Loucy (cell line): ENCODE results near the gene RHBDF1.

ENCODE experiments used
- H2AFZ ChIP-seq: fragments of 200-600 bp; sonication (generic); 2 replicates; pipeline ENCODE4 v1.6.0; 2016; ENCODE audit warnings: antibody characterized with exemption, mild to moderate bottlenecking, low read length, moderate library complexity
- H3F3A ChIP-seq: fragments of 200-600 bp; 2 replicates; pipeline ENCODE4 v1.6.0; 2016; ENCODE audit warnings: antibody characterized with exemption, low read depth, mild to moderate bottlenecking
- H3K27me3 ChIP-seq: fragments of 200-600 bp; sonication (generic); 2 replicates; pipeline ENCODE4 v1.6.1; 2014; ENCODE audit warnings: low read length, mild to moderate bottlenecking; ENCODE audit not compliant: insufficient read depth, poor library complexity, severe bottlenecking
- H3K36me3 ChIP-seq: fragments of 200-600 bp; sonication (generic); 2 replicates; pipeline ENCODE4 v1.6.1; 2016; ENCODE audit warnings: low read length; ENCODE audit not compliant: insufficient read depth
- H3K4me1 ChIP-seq: fragments of 200-600 bp; sonication (generic); 2 replicates; pipeline ENCODE4 v1.5.1; 2014; ENCODE audit warnings: low read length, mild to moderate bottlenecking; ENCODE audit not compliant: insufficient read depth, poor library complexity, severe bottlenecking
- H3K4me2 ChIP-seq: fragments of 200-600 bp; sonication (generic); 2 replicates; pipeline ENCODE4 v1.6.0; 2014; ENCODE audit warnings: antibody characterized with exemption, low read length, low read depth, mild to moderate bottlenecking; ENCODE audit not compliant: poor library complexity, severe bottlenecking
- H3K4me3 ChIP-seq: fragments of 200-600 bp; sonication (generic); 2 replicates; pipeline ENCODE4 v1.5.1; 2014; ENCODE audit warnings: low read length, mild to moderate bottlenecking, mixed read lengths; ENCODE audit not compliant: poor library complexity, severe bottlenecking
- H3K79me2 ChIP-seq: fragments of 200-600 bp; sonication (generic); 2 replicates; pipeline ENCODE4 v1.6.1; 2014; ENCODE audit warnings: low read length; ENCODE audit not compliant: insufficient read depth
- H3K9ac ChIP-seq: fragments of 200-600 bp; sonication (generic); 2 replicates; pipeline ENCODE4 v1.6.0; 2014; ENCODE audit warnings: mild to moderate bottlenecking, low read depth, low read length, moderate library complexity; ENCODE audit not compliant: poor library complexity, severe bottlenecking
- H3K9me2 ChIP-seq: fragments of 200-600 bp; sonication (generic); replicated peaks from 2 replicates; pipeline ENCODE4 v1.6.1; 2016; ENCODE audit warnings: low read depth, low read length, mixed read lengths
- H3K9me3 ChIP-seq: fragments of 200-600 bp; sonication (generic); 2 replicates; pipeline ENCODE4 v1.6.1; 2014; ENCODE audit warnings: mild to moderate bottlenecking, antibody characterized with exemption, low read length, low read depth; ENCODE audit not compliant: insufficient read depth
- H4K20me1 ChIP-seq: fragments of 200-600 bp; sonication (generic); 2 replicates; pipeline ENCODE4 v1.6.0; 2014; ENCODE audit warnings: antibody characterized with exemption, low read length, mild to moderate bottlenecking; ENCODE audit not compliant: insufficient read depth, poor library complexity, severe bottlenecking
- EZH2phosphoT487 ChIP-seq: fragments of 200-600 bp; IDR thresholded peaks from 2 replicates; pipeline ENCODE4 v1.6.1; 2018; ENCODE audit warnings: antibody characterized with exemption, mild to moderate bottlenecking, moderate library complexity, borderline replicate concordance
- TF ChIP-seq, protein P1 (sequence below): fragments of 200-600 bp; sonication (generic); conservative IDR thresholded peaks from 2 replicates; pipeline ENCODE4 v1.5.1; 2014; ENCODE audit warnings: mild to moderate bottlenecking, antibody characterized with exemption, low read length

RHBDF1 gene

DNA sequence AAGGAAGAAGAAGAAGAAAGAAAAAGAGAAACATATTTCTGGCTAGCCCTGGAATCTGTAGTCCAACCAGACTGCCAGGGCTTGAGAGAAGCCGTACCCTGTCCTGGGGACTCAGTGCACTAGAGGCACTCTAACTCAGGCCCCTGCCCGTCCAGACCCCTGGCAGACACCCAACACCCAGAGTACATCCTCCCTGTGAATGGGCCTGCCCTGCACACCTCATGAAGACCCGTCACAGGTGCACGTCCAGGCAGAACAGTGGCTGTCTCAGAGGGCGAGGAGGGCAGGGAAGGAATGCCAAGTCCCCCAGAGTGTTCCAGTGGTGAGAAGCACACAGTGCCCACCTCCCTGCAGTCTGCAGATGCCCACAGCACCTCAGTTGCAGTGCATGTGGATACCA, 28.6 kb upstream of the RHBDF1 start:
- H3K4me3 ChIP-seq, result no peak overlapping the region
- H3K4me1 ChIP-seq, result peaks cover 7% of the 10 kb centered on the region
- H3K4me2 ChIP-seq, result no peak overlapping the region
- H3K9me3 ChIP-seq, result no peaks in the 10 kb centered on the region
- H4K20me1 ChIP-seq, result no peaks in the 10 kb centered on the region
- H3F3A ChIP-seq, result no peaks in the 10 kb centered on the region
- TF ChIP-seq, protein P1, sequence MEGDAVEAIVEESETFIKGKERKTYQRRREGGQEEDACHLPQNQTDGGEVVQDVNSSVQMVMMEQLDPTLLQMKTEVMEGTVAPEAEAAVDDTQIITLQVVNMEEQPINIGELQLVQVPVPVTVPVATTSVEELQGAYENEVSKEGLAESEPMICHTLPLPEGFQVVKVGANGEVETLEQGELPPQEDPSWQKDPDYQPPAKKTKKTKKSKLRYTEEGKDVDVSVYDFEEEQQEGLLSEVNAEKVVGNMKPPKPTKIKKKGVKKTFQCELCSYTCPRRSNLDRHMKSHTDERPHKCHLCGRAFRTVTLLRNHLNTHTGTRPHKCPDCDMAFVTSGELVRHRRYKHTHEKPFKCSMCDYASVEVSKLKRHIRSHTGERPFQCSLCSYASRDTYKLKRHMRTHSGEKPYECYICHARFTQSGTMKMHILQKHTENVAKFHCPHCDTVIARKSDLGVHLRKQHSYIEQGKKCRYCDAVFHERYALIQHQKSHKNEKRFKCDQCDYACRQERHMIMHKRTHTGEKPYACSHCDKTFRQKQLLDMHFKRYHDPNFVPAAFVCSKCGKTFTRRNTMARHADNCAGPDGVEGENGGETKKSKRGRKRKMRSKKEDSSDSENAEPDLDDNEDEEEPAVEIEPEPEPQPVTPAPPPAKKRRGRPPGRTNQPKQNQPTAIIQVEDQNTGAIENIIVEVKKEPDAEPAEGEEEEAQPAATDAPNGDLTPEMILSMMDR, result no peak
- no peak for TF ChIP-seq EZH2phosphoT487
- H3K9me2 ChIP-seq, result no peaks in the 10 kb centered on the region
- H3K36me3 ChIP-seq, result no peaks in the 10 kb centered on the region
- no peaks in the 10 kb centered on the region for H3K79me2 ChIP-seq
- H3K9ac ChIP-seq, result no peak overlapping the region
- no peaks in the 10 kb centered on the region for H3K27me3 ChIP-seq
- no peak overlapping the region for H2AFZ ChIP-seq

DNA sequence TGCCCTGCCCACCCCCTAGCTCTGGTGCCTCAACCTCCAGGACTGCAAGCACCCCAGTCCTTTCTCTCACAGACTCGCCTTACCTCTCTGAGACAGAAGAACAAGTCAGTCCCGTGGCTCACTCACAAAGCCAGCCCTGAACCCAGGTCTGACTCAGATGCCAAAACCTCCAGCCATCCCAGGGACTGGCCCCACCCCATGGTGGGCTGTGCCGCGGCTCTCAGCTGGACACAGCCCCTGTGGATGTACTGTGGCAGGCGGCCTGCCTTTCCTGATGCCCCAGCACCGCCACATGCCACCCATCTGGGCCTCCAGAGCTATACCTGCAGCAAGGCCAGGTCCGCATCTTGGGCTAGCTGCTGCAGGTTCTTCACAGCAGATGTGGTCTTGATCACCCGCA, 25.4 kb upstream of the RHBDF1 start:
- no peaks in the 10 kb centered on the region for H3K9me2 ChIP-seq
- H3K36me3 ChIP-seq, result no peaks in the 10 kb centered on the region
- H3K4me2 ChIP-seq, result no peak overlapping the region
- H3F3A ChIP-seq, result no peaks in the 10 kb centered on the region
- no peak overlapping the region for H2AFZ ChIP-seq
- H3K9ac ChIP-seq, result no peak overlapping the region
- peaks cover 7% of the 10 kb centered on the region for H3K4me1 ChIP-seq
- TF ChIP-seq EZH2phosphoT487, result no peak
- TF ChIP-seq, protein P1, result no peak
- no peaks in the 10 kb centered on the region for H3K79me2 ChIP-seq
- no peaks in the 10 kb centered on the region for H4K20me1 ChIP-seq
- no peaks in the 10 kb centered on the region for H3K9me3 ChIP-seq
- no peak overlapping the region for H3K4me3 ChIP-seq
- no peaks in the 10 kb centered on the region for H3K27me3 ChIP-seq

- no peak overlapping the region for H2AFZ ChIP-seq
- H3F3A ChIP-seq, result no peaks in the 10 kb centered on the region
- no peak overlapping the region for H3K4me3 ChIP-seq
- no peaks in the 10 kb centered on the region for H3K79me2 ChIP-seq
- H3K9me2 ChIP-seq, result no peaks in the 10 kb centered on the region
- no peaks in the 10 kb centered on the region for H3K9me3 ChIP-seq
- no peak overlapping the region for H3K9ac ChIP-seq
- H3K4me1 ChIP-seq, result peaks cover 7% of the 10 kb centered on the region
- no peaks in the 10 kb centered on the region for H3K36me3 ChIP-seq
- no peaks in the 10 kb centered on the region for H3K27me3 ChIP-seq
- H3K4me2 ChIP-seq, result no peak overlapping the region
- TF ChIP-seq, protein P1, result peak; percentile 91
- TF ChIP-seq EZH2phosphoT487, result no peak
- no peaks in the 10 kb centered on the region for H4K20me1 ChIP-seq
Observed at GRCh38 chr16:96935-97381, 24.5 kb upstream of the RHBDF1 start.
